ENCODE results near the gene FAM32A.
A peak's percentile ranks its signal among the peaks of the same experiment; 100 is the strongest.

Gene FAM32A

GRCh38 chr19:16202320-16203255 lies 17.4 kb downstream of the FAM32A start:
- peak; percentile 44 for DNase-seq (ENCODE audit: low spot score)

GRCh38 chr19:16203256-16204004 lies 18.2 kb downstream of the FAM32A start:
- DNase-seq (ENCODE audit: low spot score): no peak

- no peak for DNase-seq (ENCODE audit: low spot score)
Observed at GRCh38 chr19:16204005-16204294, 18.7 kb downstream of the FAM32A start.

GRCh38 chr19:16205205-16206045 lies 20.2 kb downstream of the FAM32A start:
- DNase-seq (ENCODE audit: low spot score): no peak

- no peak for DNase-seq (ENCODE audit: low spot score)
Observed at GRCh38 chr19:16206046-16206605, 20.9 kb downstream of the FAM32A start.

GRCh38 chr19:16206637-16207036 lies 21.4 kb downstream of the FAM32A start:
- no peak for DNase-seq (ENCODE audit: low spot score)

GRCh38 chr19:16207063-16207462 lies 21.9 kb downstream of the FAM32A start:
- no peak for DNase-seq (ENCODE audit: low spot score)

- DNase-seq (ENCODE audit: low spot score): no peak
Observed at GRCh38 chr19:16207490-16208025, 22.3 kb downstream of the FAM32A start.

GRCh38 chr19:16208064-16208759 lies 23.0 kb downstream of the FAM32A start:
- no peak for DNase-seq (ENCODE audit: low spot score)

- no peak for DNase-seq (ENCODE audit: low spot score)
Observed at GRCh38 chr19:16208847-16209665, 23.8 kb downstream of the FAM32A start.

GRCh38 chr19:16210168-16210567 lies 25.0 kb downstream of the FAM32A start:
- DNase-seq (ENCODE audit: low spot score): no peak

GRCh38 chr19:16213076-16213475 lies 27.9 kb downstream of the FAM32A start:
- no peak for DNase-seq (ENCODE audit: low spot score)

GRCh38 chr19:16216744-16217670 lies 31.8 kb downstream of the FAM32A start:
- DNase-seq (ENCODE audit: low spot score): no peak

GRCh38 chr19:16217716-16218451 lies 32.7 kb downstream of the FAM32A start:
- no peak for DNase-seq (ENCODE audit: low spot score)

GRCh38 chr19:16218851-16219250 lies 33.6 kb downstream of the FAM32A start:
- no peak for DNase-seq (ENCODE audit: low spot score)

- DNase-seq (ENCODE audit: low spot score): no peak
Observed at GRCh38 chr19:16222806-16223205, 37.6 kb downstream of the FAM32A start.

- DNase-seq (ENCODE audit: low spot score): no peak
Observed at GRCh38 chr19:16223746-16224145, 38.5 kb downstream of the FAM32A start.

- no peak for DNase-seq (ENCODE audit: low spot score)
Observed at GRCh38 chr19:16224293-16225045, 39.3 kb downstream of the FAM32A start.

Measured in AG08396 (cell line).